A549 (cell line): ENCODE results near the gene STAT5B. TPM values are rescaled to one million over a fixed set of nuclear protein-coding genes. Genes with fewer than 3 reads are reported as not detected.

ENCODE experiments used
- ATAC-seq, 2 experiments: fragments of 200-7000 bp in 1 of 2; fragments of >200 bp in 1 of 2; cut with Nextera tagmentation in 1 of 2; cut with Tn5 transposase in 1 of 2; 3 replicates each; pipeline versions ENCODE4 v1.8.0 to v1.9.1; 2018 to 2020; ENCODE audit warnings: mild to moderate bottlenecking in 1 of 2, moderate library complexity in 1 of 2
- CTCF ChIA-PET: fragments of 300-600 bp; sonication (Branson Sonifier 250); formaldehyde crosslinking; extraction: SDS; loops from one replicate; lab custom pipeline; 2021; ENCODE audit warnings: antibody characterized with exemption, inconsistent platforms; lab: Yijun Ruan, JAX
- POLR2A ChIA-PET: fragments of 350-600 bp; formaldehyde crosslinking; extraction: SDS; loops from one replicate; lab custom pipeline; 2021; ENCODE audit warnings: antibody characterized with exemption, inconsistent platforms; lab: Yijun Ruan, JAX
- DNase-seq, 2 experiments: peaks; one replicate each; pipeline versions ENCODE4 v3.0.0 to v3.0.0-alpha.2; 2011 to 2016; ENCODE audit warnings: low read depth in 1 of 2, low spot score in 1 of 2
- FAIRE-seq: peaks from 2 replicates; lab custom pipeline; 2011; peaks lifted over from hg19 to GRCh38; lab: Jason Lieb, UNC
- H3K27ac ChIP-seq, 2 experiments: fragments of >200 bp; sonication (Bioruptor Twin); formaldehyde crosslinking; 3 replicates each; pipeline ENCODE4 v1.5.1; 2016 to 2017
- H3K4me1 ChIP-seq: fragments of >200 bp; sonication (Bioruptor Twin); formaldehyde crosslinking; 3 replicates; pipeline ENCODE4 v1.6.1; 2016
- H3K4me2 ChIP-seq: fragments of >200 bp; sonication (Bioruptor Twin); formaldehyde crosslinking; 3 replicates; pipeline ENCODE4 v1.6.1; 2016
- H3K4me3 ChIP-seq: fragments of >200 bp; sonication (Bioruptor Twin); formaldehyde crosslinking; 3 replicates; pipeline ENCODE4 v1.5.1; 2016
- H3K9me3 ChIP-seq: fragments of >200 bp; sonication (Bioruptor Twin); formaldehyde crosslinking; 3 replicates; pipeline ENCODE4 v1.6.1; 2016
- BHLHE40 ChIP-seq: IDR thresholded peaks from 2 replicates; pipeline ENCODE4 v1.6.1; 2012; ENCODE audit warnings: low read depth, low read length, inconsistent platforms
- CBX2 ChIP-seq: fragments of 200-600 bp; sonication (generic); IDR thresholded peaks from 2 replicates; pipeline ENCODE4 v1.6.1; 2016; ENCODE audit warnings: low read depth, mild to moderate bottlenecking, borderline replicate concordance
- CBX8 ChIP-seq: fragments of 200-600 bp; sonication (generic); IDR thresholded peaks from 2 replicates; pipeline ENCODE4 v1.6.1; 2016
- EP300 ChIP-seq, 2 experiments: fragments of >200 bp; sonication (Bioruptor Twin); formaldehyde crosslinking; IDR thresholded peaks; 2 replicates in 1 of 2; 3 replicates in 1 of 2; pipeline ENCODE4 v1.6.1; 2016 to 2017
- HEYL ChIP-seq: fragments of 250-450 bp; sonication (Bioruptor Pico); IDR thresholded peaks from 2 replicates; pipeline ENCODE4 v1.8.0; 2021; ENCODE audit warnings: mild to moderate bottlenecking, moderate library complexity
- HOXA7 ChIP-seq: fragments of 250-450 bp; sonication (Bioruptor Pico); IDR thresholded peaks from 2 replicates; pipeline ENCODE4 v1.5.0; 2020; ENCODE audit warnings: mild to moderate bottlenecking, moderate library complexity
- JUN ChIP-seq, 2 experiments: fragments of >200 bp; sonication (Bioruptor Twin); formaldehyde crosslinking; IDR thresholded peaks; 2 replicates in 1 of 2; 3 replicates in 1 of 2; pipeline ENCODE4 v1.6.1; 2016 to 2017
- JUNB ChIP-seq: fragments of >200 bp; sonication (Bioruptor Twin); formaldehyde crosslinking; IDR thresholded peaks from 2 replicates; pipeline ENCODE4 v1.6.1; 2016
- KDM1A ChIP-seq: fragments of 200-600 bp; sonication (generic); IDR thresholded peaks from 2 replicates; pipeline ENCODE4 v1.6.1; 2016; ENCODE audit warnings: low read depth, mild to moderate bottlenecking
- MAFK ChIP-seq: fragments of 450-650 bp; IDR thresholded peaks from 2 replicates; pipeline ENCODE4 v1.6.1; 2014; ENCODE audit not compliant: partially characterized antibody
- NFE2L2 ChIP-seq: fragments of 150-350 bp; conservative IDR thresholded peaks from 2 replicates; pipeline ENCODE4 v1.6.1; 2014; ENCODE audit warnings: low read length
- PHF8 ChIP-seq: fragments of 200-600 bp; sonication (generic); IDR thresholded peaks from 2 replicates; pipeline ENCODE4 v1.6.1; 2016; ENCODE audit warnings: low read depth, mild to moderate bottlenecking, antibody characterized with exemption, moderate library complexity, borderline replicate concordance
- POLR2A ChIP-seq: IDR thresholded peaks from 2 replicates; pipeline ENCODE4 v1.6.1; 2012; ENCODE audit warnings: mild to moderate bottlenecking, low read length
- RARB ChIP-seq: fragments of 250-450 bp; sonication (Bioruptor Pico); IDR thresholded peaks from 2 replicates; pipeline ENCODE4 v1.8.0; 2021; ENCODE audit warnings: mild to moderate bottlenecking, moderate library complexity
- RCOR1 ChIP-seq: fragments of 150-350 bp; IDR thresholded peaks from 2 replicates; pipeline ENCODE4 v1.6.1; 2014; ENCODE audit warnings: antibody characterized with exemption, low read length, low read depth
- RFX5 ChIP-seq: fragments of 450-650 bp; IDR thresholded peaks from 2 replicates; pipeline ENCODE4 v1.7.1; 2014; ENCODE audit warnings: antibody characterized with exemption, mild to moderate bottlenecking, moderate library complexity
- RNF2 ChIP-seq: fragments of 200-600 bp; sonication (generic); IDR thresholded peaks from 2 replicates; pipeline ENCODE4 v1.6.1; 2016; ENCODE audit warnings: low read depth, mild to moderate bottlenecking, antibody characterized with exemption, moderate library complexity, borderline replicate concordance
- SMC3 ChIP-seq: fragments of >200 bp; sonication (Bioruptor Twin); formaldehyde crosslinking; IDR thresholded peaks from 3 replicates; pipeline ENCODE4 v1.6.1; 2018; ENCODE audit warnings: inconsistent platforms
- SREBF2 ChIP-seq: fragments of 450-650 bp; IDR thresholded peaks from 2 replicates; pipeline ENCODE4 v1.6.1; 2014; ENCODE audit warnings: mild to moderate bottlenecking, moderate library complexity
- TP53 ChIP-seq: fragments of 250-450 bp; sonication (Bioruptor Pico); IDR thresholded peaks from 2 replicates; pipeline ENCODE4 v1.5.0; 2021; ENCODE audit warnings: mild to moderate bottlenecking, moderate library complexity
- ZFP36 ChIP-seq: fragments of 450-650 bp; IDR thresholded peaks from 2 replicates; pipeline ENCODE4 v1.6.1; 2014; ENCODE audit warnings: borderline replicate concordance; ENCODE audit not compliant: partially characterized antibody
- ZNF302 ChIP-seq: fragments of 250-450 bp; sonication (Bioruptor Pico); IDR thresholded peaks from 2 replicates; pipeline ENCODE4 v1.9.0; 2021; ENCODE audit warnings: inconsistent platforms, mild to moderate bottlenecking, moderate library complexity
- ZSCAN20 ChIP-seq: fragments of 250-450 bp; sonication (Bioruptor Pico); IDR thresholded peaks from 2 replicates; pipeline ENCODE4 v1.8.0; 2022; ENCODE audit warnings: mild to moderate bottlenecking, moderate library complexity
- WGBS: methylation state at CpG from one replicate; pipeline ENCODE4 v1.1.6; 2017; ENCODE audit errors: missing lambda C conversion rate; 5-methylcytosine and 5-hydroxymethylcytosine counted together
- polyA plus RNA-seq, 4 experiments: library from polyadenylated mRNA; depleted of rRNA in 3 of 4; stranded (reverse); fragments of >200 nt; fragmentation: RNase III in 1 of 4; extraction: RNeasy Plus Mini Kit Qiagen cat#74134 plus additional on column Dnase treatment in 1 of 4; gene quantifications; 2 replicates in 3 of 4; 3 replicates in 1 of 4; pipeline ENCODE4 v1.2.3, GENCODE V29; 2011 to 2017
- TF ChIP-seq, protein P1 (sequence below): fragments of >200 bp; sonication (Bioruptor Twin); formaldehyde crosslinking; IDR thresholded peaks from 2 replicates; pipeline ENCODE4 v1.6.1; 2016
- TF ChIP-seq, protein P2 (sequence below): fragments of 200-600 bp; sonication (generic); IDR thresholded peaks from 2 replicates; pipeline ENCODE4 v1.6.1; 2016; ENCODE audit warnings: antibody characterized with exemption, mild to moderate bottlenecking, moderate library complexity
- TF ChIP-seq, protein P3 (sequence below): fragments of >200 bp; sonication (Bioruptor Twin); formaldehyde crosslinking; IDR thresholded peaks from 3 replicates; pipeline ENCODE4 v1.6.1; 2016
- TF ChIP-seq, protein P4 (sequence below): fragments of 250-450 bp; sonication (Bioruptor Pico); IDR thresholded peaks from 2 replicates; pipeline ENCODE4 v1.5.0; 2020; ENCODE audit warnings: low read depth, mild to moderate bottlenecking, moderate library complexity
- TF ChIP-seq, protein P5 (sequence below): IDR thresholded peaks from 2 replicates; pipeline ENCODE4 v1.6.1; 2012; ENCODE audit warnings: low read depth, borderline replicate concordance

Gene STAT5B
- polyA plus RNA-seq, 2 of the 4 experiments (the other 2 are of a cell fraction): 31.2 to 37.6 TPM

DNA sequence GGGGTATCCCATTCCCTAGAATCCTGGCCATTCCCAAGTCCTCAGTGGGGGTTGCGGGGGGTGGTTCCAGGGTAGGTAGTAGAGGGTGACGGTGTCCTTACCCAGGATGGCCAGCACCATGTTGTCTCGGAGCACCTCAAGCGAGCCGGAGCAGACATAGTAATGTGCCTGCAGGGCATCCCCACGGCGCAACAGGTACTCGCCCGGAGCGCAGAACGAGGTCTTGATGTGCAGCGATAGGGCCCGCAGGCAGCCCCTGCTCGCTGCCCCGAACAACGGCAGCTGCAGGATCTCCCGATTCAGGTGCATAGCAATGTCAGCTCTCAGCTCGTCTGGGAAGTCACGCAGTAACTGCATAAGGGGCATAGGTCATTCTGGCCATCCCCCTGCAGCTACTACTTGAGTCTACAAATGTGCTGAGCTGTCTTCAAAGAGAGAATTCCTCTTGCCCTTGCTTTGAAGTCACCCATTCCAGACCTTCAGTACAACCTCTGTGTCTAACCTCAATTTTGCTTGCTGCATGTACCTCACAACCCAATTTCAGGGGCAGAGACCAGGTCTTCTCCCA, 109.9 kb downstream of the STAT5B start:
- 80% methylated on average over 19 of the region's 19 CpGs for WGBS
- no peak for TF ChIP-seq HEYL (CRISPR knock-in tag)
- no peak for TF ChIP-seq CBX2
- no peak for TF ChIP-seq POLR2A
- no peak for TF ChIP-seq RNF2
- no peak for TF ChIP-seq RFX5
- TF ChIP-seq MAFK: no peak
- TF ChIP-seq RCOR1: no peak
- TF ChIP-seq HOXA7 (CRISPR knock-in tag): no peak
- no peak for TF ChIP-seq ZNF302
- TF ChIP-seq BHLHE40: no peak
- TF ChIP-seq, protein P1, sequence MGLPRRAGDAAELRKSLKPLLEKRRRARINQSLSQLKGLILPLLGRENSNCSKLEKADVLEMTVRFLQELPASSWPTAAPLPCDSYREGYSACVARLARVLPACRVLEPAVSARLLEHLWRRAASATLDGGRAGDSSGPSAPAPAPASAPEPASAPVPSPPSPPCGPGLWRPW: no peak
- TF ChIP-seq ZFP36: no peak
- no peak for TF ChIP-seq ZSCAN20 (CRISPR knock-in tag)
- no peak for TF ChIP-seq RARB (CRISPR knock-in tag)
- TF ChIP-seq SMC3: no peak
- TF ChIP-seq JUN (IDR thresholded peaks at IDR 0.05): no peak
- no peak for TF ChIP-seq EP300 (IDR thresholded peaks at IDR 0.05)
- DNase-seq: no peak
- H3K9me3 ChIP-seq: no peaks in the 10 kb centered on the region
- ChIA-PET POLR2A (no interaction called here), CTCF (interaction anchor here (0.6 to 4.1 kb wide), 4 partner anchors 15 to 142 kb away, joined by 3 to 17 read pairs (median 9); partner anchors contain the start of gene KCNH4)
- no peak for ATAC-seq
- no peaks in the 10 kb centered on the region for H3K4me1 ChIP-seq
- no peak overlapping the region for H3K4me3 ChIP-seq
- no peak for FAIRE-seq
- no peak overlapping the region for H3K4me2 ChIP-seq
- H3K27ac ChIP-seq: no peak overlapping the region

DNA sequence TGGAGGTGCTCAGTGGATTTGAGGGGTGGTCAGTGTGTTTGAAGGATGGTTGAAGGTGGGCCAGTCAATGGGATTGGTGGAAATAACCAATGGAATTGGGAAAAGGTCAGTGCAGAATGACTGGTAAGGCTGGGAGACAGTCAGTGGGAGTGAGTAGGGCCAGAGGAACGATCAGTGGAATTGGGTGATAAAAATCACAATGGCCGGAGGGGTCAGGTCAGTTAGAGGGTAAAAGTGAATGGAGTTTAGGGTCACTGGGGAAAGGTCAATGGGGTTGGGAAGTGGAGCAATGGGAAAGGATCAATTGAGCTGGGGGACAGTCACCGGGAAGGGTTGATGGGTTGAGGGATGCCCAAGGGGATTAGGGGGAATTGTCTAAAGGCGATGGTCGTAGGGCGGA, 110.4 kb downstream of the STAT5B start:
- Histone ChIP-seq H3K4me3 (no peak overlapping the region), H3K27ac (no peak overlapping the region), H3K4me2 (no peak overlapping the region), H3K4me1 (no peaks in the 10 kb centered on the region), H3K9me3 (no peaks in the 10 kb centered on the region)
- ChIA-PET CTCF (interaction anchor here (0.9 to 4.1 kb wide), 4 partner anchors 9 to 141 kb away, joined by 3 to 17 read pairs (median 9); partner anchors contain the start of gene KCNH4), POLR2A (no interaction called here)
- no peak for ATAC-seq
- WGBS: 79% methylated on average over 6 of the region's 6 CpGs
- TF ChIP-seq JUNB (no peak), HEYL (CRISPR knock-in tag) (no peak), PHF8 (no peak), TP53 (CRISPR knock-in tag) (no peak), CBX8 (no peak), NFE2L2 (no peak), RFX5 (no peak), HOXA7 (CRISPR knock-in tag) (no peak), SREBF2 (no peak), RCOR1 (no peak), KDM1A (no peak)
- TF ChIP-seq, protein P2, sequence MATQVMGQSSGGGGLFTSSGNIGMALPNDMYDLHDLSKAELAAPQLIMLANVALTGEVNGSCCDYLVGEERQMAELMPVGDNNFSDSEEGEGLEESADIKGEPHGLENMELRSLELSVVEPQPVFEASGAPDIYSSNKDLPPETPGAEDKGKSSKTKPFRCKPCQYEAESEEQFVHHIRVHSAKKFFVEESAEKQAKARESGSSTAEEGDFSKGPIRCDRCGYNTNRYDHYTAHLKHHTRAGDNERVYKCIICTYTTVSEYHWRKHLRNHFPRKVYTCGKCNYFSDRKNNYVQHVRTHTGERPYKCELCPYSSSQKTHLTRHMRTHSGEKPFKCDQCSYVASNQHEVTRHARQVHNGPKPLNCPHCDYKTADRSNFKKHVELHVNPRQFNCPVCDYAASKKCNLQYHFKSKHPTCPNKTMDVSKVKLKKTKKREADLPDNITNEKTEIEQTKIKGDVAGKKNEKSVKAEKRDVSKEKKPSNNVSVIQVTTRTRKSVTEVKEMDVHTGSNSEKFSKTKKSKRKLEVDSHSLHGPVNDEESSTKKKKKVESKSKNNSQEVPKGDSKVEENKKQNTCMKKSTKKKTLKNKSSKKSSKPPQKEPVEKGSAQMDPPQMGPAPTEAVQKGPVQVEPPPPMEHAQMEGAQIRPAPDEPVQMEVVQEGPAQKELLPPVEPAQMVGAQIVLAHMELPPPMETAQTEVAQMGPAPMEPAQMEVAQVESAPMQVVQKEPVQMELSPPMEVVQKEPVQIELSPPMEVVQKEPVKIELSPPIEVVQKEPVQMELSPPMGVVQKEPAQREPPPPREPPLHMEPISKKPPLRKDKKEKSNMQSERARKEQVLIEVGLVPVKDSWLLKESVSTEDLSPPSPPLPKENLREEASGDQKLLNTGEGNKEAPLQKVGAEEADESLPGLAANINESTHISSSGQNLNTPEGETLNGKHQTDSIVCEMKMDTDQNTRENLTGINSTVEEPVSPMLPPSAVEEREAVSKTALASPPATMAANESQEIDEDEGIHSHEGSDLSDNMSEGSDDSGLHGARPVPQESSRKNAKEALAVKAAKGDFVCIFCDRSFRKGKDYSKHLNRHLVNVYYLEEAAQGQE: no peak
- TF ChIP-seq, protein P3, sequence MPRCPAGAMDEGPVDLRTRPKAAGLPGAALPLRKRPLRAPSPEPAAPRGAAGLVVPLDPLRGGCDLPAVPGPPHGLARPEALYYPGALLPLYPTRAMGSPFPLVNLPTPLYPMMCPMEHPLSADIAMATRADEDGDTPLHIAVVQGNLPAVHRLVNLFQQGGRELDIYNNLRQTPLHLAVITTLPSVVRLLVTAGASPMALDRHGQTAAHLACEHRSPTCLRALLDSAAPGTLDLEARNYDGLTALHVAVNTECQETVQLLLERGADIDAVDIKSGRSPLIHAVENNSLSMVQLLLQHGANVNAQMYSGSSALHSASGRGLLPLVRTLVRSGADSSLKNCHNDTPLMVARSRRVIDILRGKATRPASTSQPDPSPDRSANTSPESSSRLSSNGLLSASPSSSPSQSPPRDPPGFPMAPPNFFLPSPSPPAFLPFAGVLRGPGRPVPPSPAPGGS: no peak
- TF ChIP-seq, protein P4, sequence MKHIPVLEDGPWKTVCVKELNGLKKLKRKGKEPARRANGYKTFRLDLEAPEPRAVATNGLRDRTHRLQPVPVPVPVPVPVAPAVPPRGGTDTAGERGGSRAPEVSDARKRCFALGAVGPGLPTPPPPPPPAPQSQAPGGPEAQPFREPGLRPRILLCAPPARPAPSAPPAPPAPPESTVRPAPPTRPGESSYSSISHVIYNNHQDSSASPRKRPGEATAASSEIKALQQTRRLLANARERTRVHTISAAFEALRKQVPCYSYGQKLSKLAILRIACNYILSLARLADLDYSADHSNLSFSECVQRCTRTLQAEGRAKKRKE (CRISPR knock-in tag): no peak
- TF ChIP-seq, protein P5, sequence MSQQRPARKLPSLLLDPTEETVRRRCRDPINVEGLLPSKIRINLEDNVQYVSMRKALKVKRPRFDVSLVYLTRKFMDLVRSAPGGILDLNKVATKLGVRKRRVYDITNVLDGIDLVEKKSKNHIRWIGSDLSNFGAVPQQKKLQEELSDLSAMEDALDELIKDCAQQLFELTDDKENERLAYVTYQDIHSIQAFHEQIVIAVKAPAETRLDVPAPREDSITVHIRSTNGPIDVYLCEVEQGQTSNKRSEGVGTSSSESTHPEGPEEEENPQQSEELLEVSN: no peak
- no peak for FAIRE-seq
- DNase-seq: no peak
